Tibial artery (tissue), 4 donors: ENCODE results near the gene SEPTIN10.

ENCODE experiments used
- DNase-seq, 2 donors: peaks; one replicate each; pipeline ENCODE4 v3.0.0-alpha.2; 2019
- H3K27ac ChIP-seq, 2 donors: fragments of 200-600 bp; sonication (generic) in 1 of 2; 1 replicate in 1 of 2; 2 replicates in 1 of 2; pipeline ENCODE4 v1.5.1; 2018 to 2019; ENCODE audit warnings: mild to moderate bottlenecking in 1 of 2
- H3K27me3 ChIP-seq, 2 donors: fragments of 200-600 bp; sonication (generic) in 1 of 2; one replicate each; pipeline versions ENCODE4 v1.5.1 to v1.6.0; 2016 to 2019
- H3K36me3 ChIP-seq, 3 donors: fragments of 200-600 bp; sonication (generic) in 2 of 3; one replicate each; pipeline ENCODE4 v1.5.1; 2016 to 2019; ENCODE audit warnings: mild to moderate bottlenecking in 2 of 3
- H3K4me1 ChIP-seq, 4 donors: fragments of 200-600 bp; sonication (generic) in 2 of 4; 1 replicate in 3 of 4; 2 replicates in 1 of 4; pipeline ENCODE4 v1.5.1; 2016 to 2019
- H3K4me3 ChIP-seq, 2 donors: fragments of 200-600 bp; sonication (generic) in 1 of 2; 1 replicate in 1 of 2; 2 replicates in 1 of 2; pipeline ENCODE4 v1.5.1; 2018 to 2019; ENCODE audit warnings: mild to moderate bottlenecking in 2 of 2
- H3K9me3 ChIP-seq, 3 donors: fragments of 200-600 bp; sonication (generic) in 1 of 3; one replicate each; pipeline ENCODE4 v1.5.1; 2016 to 2019
- CTCF ChIP-seq, 2 experiments: fragments of 200-600 bp in 1 of 2; fragments of 450-650 bp in 1 of 2; IDR thresholded peaks; one replicate each; pipeline ENCODE4 v1.5.1; 2017 to 2019; ENCODE audit warnings: antibody characterized with exemption in 2 of 2, mild to moderate bottlenecking in 1 of 2, moderate library complexity in 1 of 2
- intact Hi-C: fragments of 100-400 bp; cut with DNase I; formaldehyde crosslinking; loops from one replicate; pipeline ENCODE4 v1.15.0; 2023; ENCODE audit warnings: low total_unique reads

The SEPTIN10 gene

GRCh38 chr2:109532728-109533076, 81.1 kb downstream of the SEPTIN10 start:
- TF ChIP-seq CTCF (IDR thresholded peaks at IDR 0.05), result no peak
- no peak overlapping the region for H3K4me3 ChIP-seq
- no peak for DNase-seq
- no peak overlapping the region for H3K27ac ChIP-seq
- H3K36me3 ChIP-seq, result no peaks in the 10 kb centered on the region
- intact Hi-C loops, result no loop called here
- H3K4me1 ChIP-seq, result peaks cover 0 to 6% (median 0%) of the 10 kb centered on the region in 4 donors
- peaks cover 0 to 4% of the 10 kb centered on the region in 2 donors for H3K27me3 ChIP-seq
- no peaks in the 10 kb centered on the region for H3K9me3 ChIP-seq

GRCh38 chr2:109531896-109532727, 81.7 kb downstream of the SEPTIN10 start:
- Histone ChIP-seq H3K36me3 (no peaks in the 10 kb centered on the region), H3K9me3 (no peaks in the 10 kb centered on the region), H3K4me3 (no peak overlapping the region), H3K4me1 (peaks cover 0 to 6% (median 0%) of the 10 kb centered on the region in 4 donors), H3K27ac (no peak overlapping the region), H3K27me3 (peaks cover 0 to 4% of the 10 kb centered on the region in 2 donors)
- no peak for DNase-seq
- no peak for TF ChIP-seq CTCF (IDR thresholded peaks at IDR 0.05)
- intact Hi-C loops, result no loop called here

- Histone ChIP-seq H3K27me3 (peaks cover 0 to 4% of the 10 kb centered on the region in 2 donors), H3K27ac (no peak overlapping the region), H3K36me3 (no peaks in the 10 kb centered on the region), H3K4me1 (peaks cover 0 to 6% (median 0%) of the 10 kb centered on the region in 4 donors), H3K4me3 (no peak overlapping the region), H3K9me3 (no peaks in the 10 kb centered on the region)
- intact Hi-C loops, result no loop called here
- DNase-seq, result no peak
- TF ChIP-seq CTCF (IDR thresholded peaks at IDR 0.05), result no peak
Observed at GRCh38 chr2:109531221-109531620, 82.5 kb downstream of the SEPTIN10 start.

- peaks cover 0 to 4% of the 10 kb centered on the region in 2 donors for H3K27me3 ChIP-seq
- H3K27ac ChIP-seq, result no peak overlapping the region
- H3K9me3 ChIP-seq, result no peaks in the 10 kb centered on the region
- intact Hi-C loops, result no loop called here
- no peak for DNase-seq
- no peaks in the 10 kb centered on the region for H3K36me3 ChIP-seq
- no peak for TF ChIP-seq CTCF (IDR thresholded peaks at IDR 0.05)
- H3K4me3 ChIP-seq, result no peak overlapping the region
- peaks cover 0 to 6% (median 0%) of the 10 kb centered on the region in 4 donors for H3K4me1 ChIP-seq
Observed at GRCh38 chr2:109530712-109531111, 83.1 kb downstream of the SEPTIN10 start.

GRCh38 chr2:109529532-109530449, 84.0 kb downstream of the SEPTIN10 start:
- DNase-seq, result peak in 1 of 2 donors; percentile 19
- no peaks in the 10 kb centered on the region for H3K36me3 ChIP-seq
- H3K27me3 ChIP-seq, result peaks cover 0 to 4% of the 10 kb centered on the region in 2 donors
- no peak overlapping the region for H3K4me3 ChIP-seq
- TF ChIP-seq CTCF (IDR thresholded peaks at IDR 0.05), result no peak
- no peaks in the 10 kb centered on the region for H3K4me1 ChIP-seq
- intact Hi-C loops, result no loop called here
- no peaks in the 10 kb centered on the region for H3K9me3 ChIP-seq
- no peak overlapping the region for H3K27ac ChIP-seq
